ENCODE data around the gene NBEA.

The NBEA gene

DNA sequence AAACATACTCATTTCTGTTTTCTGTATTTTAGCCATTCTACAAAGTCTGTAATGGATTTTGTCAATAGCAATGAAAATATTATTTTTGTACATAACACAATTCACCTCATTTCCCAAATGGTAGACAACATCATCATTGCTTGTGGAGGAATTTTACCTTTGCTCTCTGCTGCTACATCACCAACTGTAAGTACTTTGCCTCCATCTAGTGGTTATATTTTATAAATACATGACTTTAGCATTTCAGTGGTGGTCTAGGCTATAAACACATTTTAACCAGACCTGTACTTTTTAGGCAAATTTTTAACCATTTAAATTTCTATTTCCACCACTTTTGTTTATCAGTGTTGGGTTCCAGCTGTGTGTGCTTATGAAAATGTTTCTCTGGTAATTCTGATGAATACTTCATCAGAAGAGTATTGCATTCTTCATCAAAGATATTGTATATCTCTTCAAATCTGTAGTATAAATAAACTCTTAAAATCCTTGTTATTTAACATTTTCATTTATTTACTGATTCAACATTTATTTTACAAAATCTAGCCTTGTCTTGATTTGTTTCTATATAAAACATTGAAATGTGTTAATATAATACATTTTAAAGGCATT lies 222.4 kb downstream of the NBEA start:
- ATAC-seq (peak; percentile 43), DNase-seq (no peak)

DNA sequence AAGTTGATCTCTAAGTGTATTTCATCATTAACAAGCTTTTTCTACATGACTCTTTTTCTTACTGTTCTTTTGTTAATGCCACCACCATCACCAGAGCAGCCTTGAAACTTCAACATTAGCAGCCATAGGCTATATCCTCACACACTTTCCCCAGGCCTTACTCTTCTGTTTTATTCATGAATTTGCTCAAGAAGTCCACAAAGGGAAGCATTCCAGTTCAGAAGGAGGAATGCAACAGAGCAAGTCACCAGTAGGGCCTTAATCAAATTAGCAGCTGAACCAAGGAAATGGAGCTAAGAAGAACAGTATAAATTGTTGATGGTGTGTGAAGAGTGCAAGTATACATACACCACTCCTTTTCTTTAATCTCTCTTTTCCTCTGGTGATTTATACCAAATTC lies 223.1 kb downstream of the NBEA start:
- ATAC-seq: no peak
- DNase-seq: no peak

DNA sequence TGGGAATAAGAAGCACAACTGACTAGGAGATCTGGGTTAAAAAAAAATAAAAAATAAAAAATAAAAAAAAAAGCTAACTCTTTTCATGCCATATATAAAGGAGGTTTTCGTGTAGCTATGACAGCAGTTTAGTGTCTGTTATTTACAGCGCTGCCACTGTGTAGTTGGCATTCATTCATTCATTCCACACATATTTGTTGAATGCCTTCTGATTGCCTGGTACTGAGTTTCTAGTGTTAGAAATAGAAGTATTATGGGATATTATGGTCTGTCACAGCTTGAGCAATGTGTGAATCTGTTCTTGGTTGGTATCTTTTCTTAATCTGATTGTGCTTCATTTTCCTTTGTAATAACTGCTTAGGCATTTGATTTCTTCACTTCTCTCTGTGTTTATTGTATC lies 237.4 kb downstream of the NBEA start:
- ATAC-seq (no peak), DNase-seq (no peak)

DNA sequence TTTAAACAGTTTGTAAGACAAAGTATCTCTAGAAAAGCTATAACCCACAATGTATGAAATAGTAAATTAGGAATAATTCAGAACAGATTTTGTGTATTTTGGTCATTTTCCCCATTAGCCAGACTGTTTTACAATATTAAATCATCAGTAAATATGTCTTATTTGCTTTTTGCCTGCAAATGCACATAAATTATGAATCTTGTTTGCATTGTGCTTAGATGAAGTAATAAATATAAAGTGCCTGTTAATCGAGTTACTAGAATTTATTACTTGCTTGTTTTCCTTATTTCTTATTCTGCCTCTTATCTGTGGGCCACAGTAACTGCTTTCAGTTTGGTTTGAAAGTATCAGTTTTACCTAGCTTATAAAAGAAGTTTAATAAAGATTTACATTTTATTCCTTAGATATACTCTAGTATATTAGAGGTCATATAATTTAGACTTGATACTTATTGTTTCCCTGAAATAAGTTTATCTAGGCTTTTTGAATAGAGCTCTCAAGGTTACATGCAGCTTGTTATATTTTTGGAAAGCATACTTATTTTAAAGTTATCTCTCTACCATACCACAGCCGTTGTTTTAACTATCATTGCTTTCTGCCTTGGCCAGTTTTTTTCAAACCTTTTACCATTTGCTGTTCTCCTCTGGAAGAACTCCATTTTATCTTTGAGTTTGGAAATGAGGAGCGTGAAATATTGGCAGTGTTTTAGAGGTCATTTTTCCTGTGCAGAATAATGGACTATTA lies 238.0 kb downstream of the NBEA start:
- no peak for DNase-seq
- ATAC-seq: no peak

DNA sequence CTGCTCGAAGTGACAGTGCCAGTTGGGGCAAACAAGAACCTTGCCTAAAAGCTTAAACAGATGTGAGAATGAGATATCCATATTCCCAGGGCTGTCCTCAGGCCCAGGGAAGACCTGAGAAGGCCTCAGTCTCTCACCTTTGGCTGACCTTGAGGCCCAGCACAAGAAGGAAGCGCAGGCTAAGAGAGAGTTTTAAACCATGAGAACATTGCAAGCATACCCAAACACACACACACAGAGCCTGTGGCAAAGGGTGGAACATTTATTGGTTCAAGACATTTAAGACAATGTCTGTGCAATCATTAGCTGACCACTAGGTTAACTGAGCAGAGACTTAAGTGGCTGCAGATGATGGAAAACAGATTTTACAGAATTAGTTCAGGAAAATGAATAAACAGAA lies 248.2 kb downstream of the NBEA start:
- ATAC-seq: no peak
- no peak for DNase-seq

DNA sequence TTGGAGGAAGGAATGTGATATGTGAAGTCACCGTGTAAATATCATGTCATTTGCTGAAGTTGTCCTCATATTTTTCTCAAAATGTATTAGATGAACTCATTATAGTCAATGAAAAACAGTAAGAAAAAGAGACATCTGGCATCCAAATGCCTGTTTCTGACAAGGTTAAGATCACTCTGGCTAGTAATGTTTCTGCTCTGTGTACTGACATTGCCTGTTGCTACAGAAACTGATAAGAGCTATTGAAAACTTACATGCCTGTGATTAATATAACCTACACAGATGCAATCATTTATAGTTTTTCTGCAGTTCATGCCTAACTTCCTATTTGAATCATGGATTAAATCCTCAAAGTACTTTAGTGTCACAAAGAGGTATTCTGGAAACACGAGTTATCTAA lies 249.8 kb downstream of the NBEA start:
- ATAC-seq (no peak), DNase-seq (no peak)

DNA sequence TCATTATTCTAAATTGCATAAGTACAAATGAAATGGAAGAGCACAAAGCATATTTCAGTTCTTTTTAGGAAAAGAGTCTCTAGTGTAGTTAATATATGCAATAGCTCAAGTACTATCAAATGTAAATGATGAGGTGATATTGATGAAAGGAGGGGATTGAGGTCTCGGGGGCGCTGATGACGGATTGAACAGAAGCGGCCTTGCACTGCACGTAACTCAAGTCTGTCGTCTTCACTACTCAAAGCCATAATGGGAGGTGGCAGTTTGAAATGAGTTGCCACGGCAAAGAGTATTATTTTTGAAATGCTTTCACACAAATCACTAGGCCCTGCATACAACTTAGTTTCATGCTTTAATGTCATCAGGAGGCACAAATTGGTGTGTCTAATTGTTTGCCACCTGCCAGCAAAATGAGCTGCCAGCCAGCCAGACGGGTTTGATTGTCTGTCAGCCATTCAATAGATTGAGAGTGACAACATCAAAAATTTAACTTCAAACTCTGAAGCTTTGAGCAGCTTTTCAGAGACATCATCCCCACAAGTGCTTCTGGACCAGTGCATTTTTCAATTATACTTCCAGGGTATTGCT lies 256.6 kb downstream of the NBEA start:
- ATAC-seq: no peak
- DNase-seq: no peak

DNA sequence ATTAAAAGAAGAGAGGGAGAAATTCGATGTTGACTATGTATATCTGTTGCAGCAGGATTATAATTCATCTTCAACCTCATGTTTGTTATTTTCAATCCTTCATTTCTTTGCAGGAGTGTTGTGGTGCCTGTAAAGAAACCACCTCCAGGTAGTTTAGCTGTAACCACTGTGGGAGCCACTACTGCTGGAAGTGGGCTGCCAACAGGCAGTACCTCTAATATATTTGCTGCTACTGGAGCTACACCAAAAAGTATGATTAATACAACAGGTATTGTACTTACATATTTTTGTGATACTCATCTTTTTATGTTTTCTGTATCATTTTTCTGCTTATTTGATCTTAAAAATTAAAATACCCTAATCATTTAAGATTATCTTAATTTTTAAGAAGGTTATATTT lies 266.5 kb downstream of the NBEA start:
- no peak for DNase-seq
- ATAC-seq: no peak

DNA sequence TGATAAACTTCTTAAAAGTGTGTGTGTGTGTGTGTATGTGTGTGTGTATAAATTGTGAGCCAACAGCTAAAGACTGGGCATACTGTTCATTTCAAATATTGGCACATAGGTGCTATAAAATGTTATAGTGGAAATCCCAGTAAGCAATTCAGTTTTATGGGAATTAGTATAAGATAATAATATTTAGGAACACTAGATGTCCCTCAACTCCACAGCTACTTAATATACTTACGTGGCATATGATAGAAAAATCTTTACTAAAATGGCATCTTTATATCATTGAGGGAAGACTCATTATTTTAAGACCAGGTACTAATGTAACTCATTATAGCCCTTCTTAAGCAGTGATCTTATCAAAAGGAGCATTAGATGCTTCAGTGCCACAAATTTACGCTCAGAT lies 268.2 kb downstream of the NBEA start:
- ATAC-seq (no peak), DNase-seq (no peak)

DNA sequence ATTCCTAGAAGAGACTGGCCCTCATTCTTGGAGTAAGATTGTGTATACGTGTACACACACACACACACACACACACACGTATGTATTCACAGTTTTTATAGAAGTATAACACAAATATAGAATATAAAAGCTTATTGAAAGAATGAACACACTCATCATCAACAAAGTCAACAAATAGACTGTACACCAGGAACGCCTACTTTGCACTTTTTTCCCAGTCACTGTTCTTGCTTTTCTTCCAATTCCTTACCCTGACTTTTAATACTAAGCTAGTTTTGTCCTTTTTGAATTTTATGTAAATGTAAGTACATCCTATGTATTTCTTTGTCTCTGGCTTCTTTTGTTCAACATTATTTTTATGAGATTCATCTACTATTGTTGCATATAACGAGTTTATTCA lies 269.9 kb downstream of the NBEA start:
- ATAC-seq (no peak), DNase-seq (no peak)

DNA sequence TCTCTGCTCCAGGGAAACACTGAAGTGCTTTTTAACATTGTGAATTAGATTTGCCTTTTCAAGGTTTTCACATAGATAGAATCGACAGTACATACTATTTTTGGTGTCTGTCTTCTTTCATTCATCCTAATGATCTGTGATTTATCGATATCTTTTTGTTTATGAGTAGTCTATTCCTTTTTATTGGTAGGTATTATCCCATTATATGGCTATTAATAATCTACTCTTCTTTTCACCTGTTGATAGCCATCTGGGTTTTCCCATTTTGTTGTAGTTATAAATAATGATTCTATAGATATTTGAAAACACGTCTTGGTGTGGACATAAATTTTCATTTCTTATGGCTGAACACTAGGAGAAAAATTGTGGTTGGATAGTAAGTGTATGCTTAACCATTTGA lies 271.8 kb downstream of the NBEA start:
- DNase-seq (no peak), ATAC-seq (no peak)

DNA sequence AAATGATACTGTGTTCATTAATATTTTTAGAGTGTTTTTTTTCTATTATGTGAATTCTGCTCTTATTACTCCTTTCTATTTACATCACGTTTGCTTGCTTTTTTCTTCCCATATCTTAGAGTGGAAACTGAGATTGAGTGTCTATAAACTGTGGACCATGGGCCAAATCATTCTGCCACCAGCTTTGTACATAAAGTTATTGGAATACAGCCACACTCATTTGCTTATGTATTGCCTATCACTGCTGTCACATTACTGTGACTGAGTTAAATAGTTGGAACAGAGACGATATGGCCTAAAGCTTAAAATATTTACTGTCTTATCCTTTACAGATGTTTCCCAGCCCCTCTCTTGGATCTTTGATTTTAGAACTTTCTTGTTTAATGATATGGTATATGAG lies 274.1 kb downstream of the NBEA start:
- DNase-seq: no peak
- no peak for ATAC-seq

DNA sequence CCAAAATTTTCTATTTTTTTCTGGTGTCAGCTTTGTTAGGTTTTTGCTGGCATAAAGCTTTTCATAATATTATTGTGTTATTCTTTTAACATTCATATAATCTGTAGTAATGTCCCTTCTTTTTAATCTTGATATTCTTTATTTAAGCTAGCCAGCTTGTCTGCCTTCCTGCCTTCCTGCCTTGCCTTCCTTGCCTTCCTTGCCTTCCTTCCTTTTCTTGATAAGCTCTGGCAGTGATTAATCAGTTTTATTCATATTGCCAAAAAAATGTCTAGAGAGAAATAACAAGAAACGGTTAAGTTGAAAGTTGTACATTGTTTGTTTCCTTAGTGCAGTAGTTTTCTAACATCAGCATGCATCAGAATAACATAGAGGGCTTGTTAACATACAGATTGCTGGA lies 277.0 kb downstream of the NBEA start:
- DNase-seq: no peak
- ATAC-seq: no peak

DNA sequence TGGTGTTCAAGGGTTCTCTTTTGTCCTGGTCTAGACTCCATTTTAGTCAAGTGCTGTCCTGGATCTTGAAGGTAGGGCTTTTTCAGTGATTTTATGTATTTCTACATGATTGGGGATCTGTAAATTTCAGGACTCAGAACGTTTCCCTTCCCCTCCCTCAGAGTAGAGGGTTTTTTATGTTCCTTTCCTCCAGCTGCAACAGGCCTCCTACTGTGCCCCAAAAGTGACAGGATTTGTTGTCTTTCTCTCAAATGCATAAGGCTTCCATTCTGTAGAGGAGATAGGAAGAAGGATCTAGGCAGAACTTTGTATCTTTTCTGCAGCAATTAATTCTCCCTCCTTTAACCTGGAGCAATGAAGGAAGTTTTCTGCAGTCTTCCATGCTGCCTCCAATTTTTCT lies 283.1 kb downstream of the NBEA start:
- no peak for ATAC-seq
- DNase-seq: no peak

DNA sequence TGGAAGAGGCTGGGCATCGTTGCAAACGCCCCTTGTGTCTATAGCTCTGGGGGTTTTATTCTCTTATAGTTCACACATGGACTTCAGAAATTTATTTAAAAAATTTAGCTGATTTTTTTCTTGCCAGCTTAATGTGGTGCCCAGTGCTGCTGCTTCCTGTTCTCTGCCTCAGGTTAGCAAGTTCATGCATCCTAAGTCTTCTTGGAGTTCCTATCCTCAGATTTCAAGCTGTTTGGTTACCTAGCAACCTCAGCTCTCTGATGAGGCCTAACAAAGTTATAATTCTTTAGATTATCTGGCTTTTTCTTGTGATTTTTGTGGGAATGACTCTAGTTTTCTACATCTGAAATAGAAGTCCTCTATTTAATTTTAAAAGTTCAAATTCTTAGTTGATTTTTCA lies 283.5 kb downstream of the NBEA start:
- ATAC-seq (no peak), DNase-seq (no peak)

DNA sequence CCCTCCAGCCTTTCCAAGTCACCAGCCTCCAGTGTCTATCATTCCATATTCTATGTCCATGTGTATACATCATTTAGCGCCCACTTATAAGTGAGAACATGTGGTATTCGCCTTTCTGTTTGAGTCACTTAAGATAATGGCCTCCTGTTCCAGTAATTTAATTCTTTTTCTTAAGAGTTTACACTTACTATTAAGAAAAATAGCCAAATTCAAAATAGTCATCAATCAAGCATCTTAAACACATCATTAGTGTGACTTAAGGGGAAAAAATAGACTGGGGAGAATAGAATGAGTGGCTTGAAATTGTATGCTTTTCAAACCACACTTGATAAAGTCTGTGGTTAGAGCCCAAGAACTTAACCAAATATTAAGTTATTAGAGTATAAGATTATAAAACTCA lies 286.5 kb downstream of the NBEA start:
- no peak for ATAC-seq

DNA sequence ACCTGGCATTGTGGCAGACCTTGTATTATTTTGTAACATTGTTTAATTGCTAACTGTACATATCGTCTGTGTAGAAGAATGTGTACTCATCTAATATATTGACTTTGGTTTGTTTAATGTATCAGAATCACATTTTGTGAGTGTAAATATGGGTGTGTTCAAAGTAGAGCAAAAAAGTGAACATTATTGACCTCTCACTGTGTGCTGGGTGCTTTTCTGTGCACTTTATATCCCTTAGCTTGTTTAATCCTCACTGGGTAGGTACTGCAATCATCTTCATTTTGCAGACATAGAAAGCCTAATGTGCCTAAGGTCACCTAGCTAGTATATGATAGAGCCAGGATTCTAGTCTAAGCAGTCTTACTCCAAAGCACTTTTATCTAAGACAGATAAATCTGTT lies 289.4 kb downstream of the NBEA start:
- DNase-seq (no peak), ATAC-seq (no peak)

More for the DNA sequence above, 286.5 kb downstream of the NBEA start:
- DNase-seq: no peak

DNA sequence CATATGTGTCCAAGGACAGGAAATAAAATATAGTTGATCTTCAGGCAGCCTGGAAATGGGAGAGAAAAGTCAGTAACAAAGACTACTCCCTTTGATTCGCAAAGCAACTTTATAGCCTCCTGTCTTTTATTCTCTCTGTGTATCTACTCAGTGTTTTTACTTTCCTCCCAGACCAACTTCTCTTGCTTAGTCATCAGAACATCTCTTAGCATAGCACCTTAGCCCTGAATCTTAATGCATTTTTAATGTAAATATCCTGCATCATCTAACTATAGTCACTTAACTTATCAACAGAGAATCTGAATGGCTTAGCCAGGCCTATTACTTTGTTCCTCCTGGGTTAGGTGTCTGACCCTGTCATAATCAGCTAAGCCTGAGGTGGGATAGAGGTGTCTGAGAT lies 296.2 kb downstream of the NBEA start:
- ATAC-seq (no peak), DNase-seq (no peak)

DNA sequence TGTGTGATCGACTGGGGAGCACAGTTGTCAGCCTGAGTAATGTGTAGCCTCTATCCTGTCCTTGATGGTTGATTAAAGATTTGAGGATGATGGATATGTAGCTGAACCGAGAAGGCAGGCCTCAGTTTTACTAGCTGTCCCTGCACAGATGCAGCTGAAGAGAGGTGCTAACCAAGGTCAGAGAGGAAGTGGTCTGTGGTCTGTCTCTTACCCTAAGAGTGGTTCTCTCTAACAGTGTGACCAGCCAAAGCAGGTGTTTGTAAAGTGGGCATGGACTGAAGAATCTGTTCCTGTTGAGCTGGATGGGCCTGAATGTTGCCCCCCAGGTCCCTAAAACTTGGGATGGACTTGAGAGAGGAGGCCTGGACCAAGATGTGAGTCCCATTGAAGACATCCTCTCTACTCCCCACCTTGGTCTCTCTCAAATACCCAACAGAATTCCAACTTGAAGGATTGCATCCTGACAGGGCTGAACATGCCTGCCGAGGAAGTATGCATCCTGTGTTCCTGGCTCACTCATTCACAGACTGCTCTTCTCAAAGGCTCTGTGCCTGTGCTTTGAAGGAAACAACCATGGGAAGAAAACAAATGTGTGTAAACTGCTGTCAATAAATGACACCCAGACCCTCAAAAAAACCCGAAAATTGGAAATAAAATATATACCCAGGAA lies 310.6 kb downstream of the NBEA start:
- no peak for DNase-seq
- ATAC-seq: no peak

DNA sequence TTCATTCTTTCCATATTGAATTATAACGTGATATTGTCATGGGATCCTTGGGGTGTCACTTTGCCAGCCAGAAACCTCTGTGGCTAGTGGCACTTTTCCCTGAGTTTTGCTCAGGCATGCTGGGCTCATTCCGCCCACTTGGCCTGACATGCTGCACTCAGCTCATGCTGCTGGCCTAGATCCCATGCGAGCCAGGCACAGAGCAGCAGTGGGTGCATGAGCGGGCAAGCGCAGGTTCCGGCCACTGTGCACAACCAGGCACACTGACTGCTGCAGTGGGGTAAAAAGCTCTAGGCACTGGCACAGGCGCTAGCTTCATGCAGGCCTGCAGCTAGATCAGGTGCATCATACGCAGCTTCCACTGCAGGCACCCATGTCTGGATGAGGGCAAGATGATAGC lies 313.2 kb downstream of the NBEA start:
- no peak for ATAC-seq
- no peak for DNase-seq

DNA sequence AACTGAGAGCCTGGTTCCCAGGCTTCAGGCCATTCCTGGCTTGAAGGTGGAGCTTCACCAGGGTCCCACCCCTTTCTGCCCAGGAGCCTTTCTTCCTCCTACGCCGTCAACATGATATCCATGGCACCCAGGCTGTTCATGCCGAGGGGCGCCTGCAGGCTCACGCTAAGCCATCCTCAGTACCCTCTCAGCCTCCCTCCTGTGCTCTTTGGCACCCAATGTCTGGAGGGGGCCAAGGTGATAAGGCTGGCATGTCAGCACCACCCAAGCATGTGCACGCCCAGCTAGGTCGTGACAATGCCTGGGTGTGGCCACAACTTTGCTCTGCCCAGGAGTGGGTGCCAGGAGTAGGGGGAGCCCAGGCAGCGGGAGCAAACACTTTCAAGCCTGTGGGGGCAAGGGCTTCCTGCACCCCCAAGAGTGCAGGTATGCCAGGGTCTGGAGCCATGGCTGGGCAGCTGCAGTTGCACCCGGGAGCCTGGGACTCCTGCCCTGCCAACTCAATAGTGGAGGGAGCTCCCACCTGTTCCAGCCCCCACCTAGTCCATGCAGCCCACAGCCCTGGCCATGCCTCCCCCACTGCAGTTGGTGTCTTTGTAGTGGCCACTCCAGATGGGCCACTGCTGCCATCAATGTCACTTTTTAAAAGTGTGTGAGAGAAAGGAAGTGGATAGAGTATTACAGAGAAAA lies 314.5 kb downstream of the NBEA start:
- no peak for ATAC-seq
- DNase-seq: no peak

DNA sequence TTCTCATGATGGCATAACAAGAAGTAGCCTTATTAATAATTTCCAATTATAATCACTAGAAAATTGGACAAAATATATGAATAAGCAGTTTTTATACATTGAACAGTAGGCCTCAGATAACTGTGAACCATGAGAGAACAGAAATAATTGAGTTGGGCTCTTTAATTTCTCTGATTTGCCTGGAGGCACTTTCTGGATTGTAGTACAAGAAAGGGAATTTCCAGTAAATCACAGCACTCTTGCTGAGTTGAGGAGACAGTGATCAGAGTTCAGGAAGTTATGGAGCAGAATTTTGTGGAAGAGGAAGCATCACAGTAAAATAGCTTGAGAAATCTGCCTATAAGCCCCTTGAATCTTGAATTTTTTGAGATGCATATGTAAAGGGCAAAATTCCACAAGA lies 318.2 kb downstream of the NBEA start:
- DNase-seq (no peak), ATAC-seq (no peak)

DNA sequence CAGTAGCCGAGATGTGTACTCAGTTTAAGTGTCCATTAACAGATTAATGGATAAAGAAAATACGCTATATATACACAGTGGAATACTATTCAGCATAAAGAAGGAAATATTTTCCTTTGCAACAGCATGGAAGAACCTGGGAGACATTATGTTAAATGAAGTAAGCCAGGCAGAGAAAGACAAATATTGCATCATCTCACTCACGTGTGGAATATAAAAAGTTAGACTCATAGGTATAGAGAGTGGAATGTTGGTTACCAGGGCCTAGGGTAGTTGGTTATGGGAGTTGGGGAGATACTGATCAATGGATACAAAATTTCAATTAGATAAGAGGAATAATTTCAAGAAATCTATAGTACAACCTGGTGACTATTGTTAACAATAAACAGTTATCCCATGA lies 324.3 kb downstream of the NBEA start:
- ATAC-seq (no peak), DNase-seq (no peak)

Data from stimulated activated naive CD8-positive, alpha-beta T cell treated with anti-CD3 and anti-CD28 coated beads, Interleukin-15, Interleukin-2, amounts not matched to agents 100 U/mL and 50 U/mL, for 24 hours (primary cell).